Stimulated activated CD4-positive, alpha-beta T cell treated with anti-CD3 and anti-CD28 coated beads, Interleukin-12 subunit alpha, Interleukin-12 subunit beta, amount 100 ng/mL, for 48 hours (primary cell): ENCODE data around the gene CFAP77.

Source experiments
- DNase-seq, 3 donors: peaks; one replicate each; pipeline ENCODE4 v3.0.0-alpha.2; 2020; ENCODE audit warnings: low read depth in 2 of 3, low spot score in 1 of 3

CFAP77 gene

DNA sequence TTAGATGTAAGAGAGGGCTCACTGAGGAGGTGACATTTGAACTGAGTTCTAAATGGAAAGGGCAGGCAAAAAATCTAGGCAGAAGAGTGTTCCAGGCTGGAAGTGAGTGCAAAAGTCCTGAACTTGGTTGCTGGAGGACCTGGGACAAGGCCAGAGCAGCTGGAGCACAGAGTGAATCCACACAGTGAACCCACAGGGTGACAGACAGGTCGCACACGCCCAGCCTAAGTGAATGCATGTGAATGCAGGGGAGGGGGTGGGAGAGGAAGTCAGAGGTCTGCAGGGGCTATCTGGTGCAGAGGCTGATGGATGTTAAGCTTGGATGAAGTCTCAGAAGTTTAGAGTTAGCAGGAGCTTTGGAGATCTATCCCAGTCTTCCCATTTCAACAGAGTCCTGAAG is 2.8 kb upstream of the CFAP77 start:
- no peak for DNase-seq

DNA sequence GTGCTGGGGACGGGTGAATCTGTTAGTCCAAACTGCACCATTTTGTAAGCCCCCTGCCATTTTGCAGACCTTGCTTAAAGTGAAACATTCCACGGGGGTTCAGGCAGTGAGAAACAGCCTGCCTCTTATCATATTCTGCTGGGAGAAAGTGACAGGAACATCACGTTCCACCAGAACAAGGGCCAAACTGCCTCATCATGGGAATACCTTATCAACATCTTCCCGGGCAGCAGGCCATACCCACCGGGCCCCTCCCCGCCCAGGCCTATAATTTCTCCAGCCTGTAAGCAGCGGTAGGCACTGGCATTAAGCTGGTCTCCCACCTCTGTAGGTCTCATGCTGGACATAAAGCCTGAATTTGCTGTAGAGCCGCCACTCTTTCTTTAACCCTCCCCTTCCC is 1.5 kb upstream of the CFAP77 start:
- DNase-seq = no peak

GRCh38 chr9:132410642-132411041 is 631 bp downstream of the CFAP77 start:
- DNase-seq = peak in 1 of 3 donors; percentile 7

GRCh38 chr9:132411091-132411508 is 1.1 kb downstream of the CFAP77 start:
- DNase-seq = peak; percentile 54 to 57 (median 56)

GRCh38 chr9:132412089-132412488 is 2.1 kb downstream of the CFAP77 start:
- DNase-seq = peak in 1 of 3 donors; percentile 5

DNA sequence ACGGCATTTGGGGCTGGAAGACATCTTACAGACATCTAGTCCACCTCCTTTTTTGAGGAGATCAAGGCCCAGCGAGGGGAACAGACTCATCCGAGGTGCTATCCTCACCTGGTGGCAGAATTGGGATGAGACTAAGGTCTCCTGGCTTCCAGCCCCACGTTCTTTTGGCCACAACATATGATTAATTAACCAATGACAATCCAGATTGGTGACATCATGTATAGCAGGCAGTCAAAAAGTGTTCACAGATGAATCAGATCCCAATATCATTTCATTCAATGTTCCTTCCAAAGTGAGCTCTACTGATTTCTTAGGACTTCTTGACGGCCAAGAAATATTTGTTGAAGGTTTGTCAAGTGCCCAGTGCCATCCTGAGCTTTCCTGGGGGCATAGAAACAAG is 3.9 kb downstream of the CFAP77 start:
- DNase-seq = no peak

DNA sequence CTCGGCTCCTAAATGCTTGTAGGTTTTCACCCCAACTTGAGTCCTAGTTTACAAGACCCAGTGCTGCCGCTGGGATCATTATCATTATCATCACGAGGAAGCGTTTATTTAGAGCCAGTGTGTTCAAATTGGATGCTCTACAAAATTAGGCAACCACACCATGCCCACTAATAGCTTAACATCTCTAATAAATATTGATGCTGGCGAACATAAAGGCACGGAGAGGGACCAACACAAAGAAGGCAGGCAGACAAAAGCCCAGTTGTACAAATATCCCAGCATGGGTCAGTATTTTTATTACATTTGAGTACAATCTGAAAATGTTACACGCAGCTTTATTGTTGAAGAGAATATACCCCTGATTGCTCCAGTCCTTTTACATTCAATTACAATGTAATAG is 4.7 kb downstream of the CFAP77 start:
- no peak for DNase-seq

GRCh38 chr9:132415181-132415580 is 5.2 kb downstream of the CFAP77 start:
- no peak for DNase-seq

DNA sequence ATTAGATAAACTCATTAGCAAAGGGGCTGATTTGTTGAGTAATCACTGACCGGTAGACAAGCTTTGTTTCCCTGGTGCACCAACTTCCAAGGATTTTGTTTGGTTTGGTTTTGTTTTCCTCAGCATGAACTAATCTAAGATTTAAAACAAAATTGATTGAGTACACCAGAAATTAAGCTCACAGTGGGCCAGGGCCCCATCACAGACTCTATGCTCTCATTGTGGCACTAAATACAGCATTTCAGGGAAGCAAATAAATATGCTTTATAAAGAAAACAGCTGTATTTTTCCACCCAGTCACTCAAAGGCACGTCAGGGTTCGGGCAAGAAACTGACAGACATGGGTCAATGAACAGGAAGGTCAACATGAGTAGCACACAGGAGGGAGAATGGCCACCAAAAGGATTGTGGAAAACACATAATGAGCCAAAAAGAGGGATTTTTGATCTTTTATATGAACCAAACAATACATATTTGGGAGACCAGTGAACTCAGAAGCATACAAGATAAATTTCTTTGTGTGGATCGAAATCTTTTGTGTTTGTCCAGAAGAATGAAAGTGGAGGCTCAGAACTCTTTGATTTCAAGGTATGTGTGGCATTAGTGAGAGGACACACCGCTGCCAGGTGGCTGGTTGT is 8.8 kb downstream of the CFAP77 start:
- no peak for DNase-seq

GRCh38 chr9:132422574-132422973 is 12.6 kb downstream of the CFAP77 start:
- DNase-seq = no peak

- DNase-seq = no peak
Measured at GRCh38 chr9:132423503-132423902, 13.5 kb downstream of the CFAP77 start.

GRCh38 chr9:132424857-132425674 is 15.1 kb downstream of the CFAP77 start:
- DNase-seq = no peak

GRCh38 chr9:132425675-132426062 is 15.7 kb downstream of the CFAP77 start:
- no peak for DNase-seq

DNA sequence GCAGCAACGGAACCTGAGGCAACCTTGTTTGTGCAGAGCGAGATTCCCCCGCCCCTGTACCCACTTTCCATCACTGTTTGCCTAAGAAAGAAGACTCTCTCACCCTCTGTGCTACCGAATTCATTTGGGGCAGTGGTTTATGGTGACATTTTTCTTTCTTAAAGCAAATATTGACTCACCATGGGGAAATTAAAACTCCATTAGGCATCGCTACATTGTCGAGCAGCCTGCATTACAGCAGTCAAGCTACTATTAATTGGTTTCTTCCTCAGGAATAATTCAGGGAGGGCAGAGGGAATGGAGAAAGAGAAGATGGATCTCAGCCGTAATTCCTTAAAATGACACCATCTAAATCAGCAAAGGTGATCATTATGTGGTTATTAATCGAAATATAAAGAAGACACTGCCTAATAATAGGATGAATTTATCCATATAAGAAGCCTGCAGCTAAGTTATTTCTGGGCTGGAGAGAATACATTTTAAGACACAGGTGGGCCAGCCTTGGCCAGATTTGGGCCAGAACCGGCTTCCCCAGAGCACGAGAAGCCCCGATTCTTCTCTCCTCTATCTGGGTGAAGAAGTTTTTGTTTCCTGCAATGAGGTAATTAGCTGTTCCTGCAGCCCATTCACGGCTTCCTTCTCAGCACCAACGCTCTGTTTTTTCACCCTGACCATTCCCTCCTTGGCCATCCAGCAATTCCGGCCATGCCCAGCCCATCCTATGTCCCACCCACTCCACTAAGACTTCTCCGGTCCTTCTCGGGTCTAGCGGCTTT is 16.8 kb downstream of the CFAP77 start:
- no peak for DNase-seq

GRCh38 chr9:132430998-132431397 is 21.0 kb downstream of the CFAP77 start:
- DNase-seq = no peak

GRCh38 chr9:132434881-132435280 is 24.9 kb downstream of the CFAP77 start:
- no peak for DNase-seq

GRCh38 chr9:132439153-132439552 is 29.1 kb downstream of the CFAP77 start:
- DNase-seq = no peak

- DNase-seq = no peak
Measured at GRCh38 chr9:132440735-132441134, 30.7 kb downstream of the CFAP77 start.

DNA sequence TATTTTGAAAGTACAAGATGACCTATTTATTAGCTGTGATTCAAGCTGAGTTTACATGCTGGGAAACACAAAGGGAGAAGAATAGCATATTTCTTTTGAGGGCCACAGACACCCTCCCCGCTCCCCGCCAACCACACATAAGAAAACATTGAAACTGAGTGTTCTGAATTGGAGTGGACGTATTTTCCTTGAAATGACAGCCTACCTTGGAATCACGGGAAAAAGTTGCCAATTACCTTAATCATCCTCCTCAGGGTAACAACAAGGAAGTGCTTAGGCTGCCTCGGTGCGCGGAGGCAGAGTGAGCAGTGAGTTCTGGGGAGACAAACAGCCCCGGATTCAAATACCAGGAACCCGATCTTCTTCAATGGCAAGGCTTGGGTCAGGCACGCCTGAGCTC is 31.4 kb downstream of the CFAP77 start:
- no peak for DNase-seq

- DNase-seq = no peak
Measured at GRCh38 chr9:132443951-132444607, 34.1 kb downstream of the CFAP77 start.

GRCh38 chr9:132446887-132447286 is 36.9 kb downstream of the CFAP77 start:
- no peak for DNase-seq
